Muscle of arm (tissue), 12 donors: ENCODE measurements around the gene ATG4C. TPM values are rescaled to one million over a fixed set of nuclear protein-coding genes. Genes with fewer than 3 reads are reported as not detected.

Experiments used
- DNase-seq: peaks from one replicate; pipeline ENCODE4 v3.0.0-alpha.2; 2013
- polyA plus RNA-seq, 12 donors: library from polyadenylated mRNA; unstranded; fragments of 120-200 nt; gene quantifications; one replicate each; pipeline ENCODE4 v1.2.1, GENCODE V29; 2013; ENCODE audit not compliant: insufficient read length in 12 of 12

ATG4C gene
- polyA plus RNA-seq, 12 donors, result 6.8 to 15.1 (median 10.5) TPM; not detected in 2

GRCh38 chr1:62903522-62903921 is 119.6 kb downstream of the ATG4C start:
- no peak for DNase-seq

DNA sequence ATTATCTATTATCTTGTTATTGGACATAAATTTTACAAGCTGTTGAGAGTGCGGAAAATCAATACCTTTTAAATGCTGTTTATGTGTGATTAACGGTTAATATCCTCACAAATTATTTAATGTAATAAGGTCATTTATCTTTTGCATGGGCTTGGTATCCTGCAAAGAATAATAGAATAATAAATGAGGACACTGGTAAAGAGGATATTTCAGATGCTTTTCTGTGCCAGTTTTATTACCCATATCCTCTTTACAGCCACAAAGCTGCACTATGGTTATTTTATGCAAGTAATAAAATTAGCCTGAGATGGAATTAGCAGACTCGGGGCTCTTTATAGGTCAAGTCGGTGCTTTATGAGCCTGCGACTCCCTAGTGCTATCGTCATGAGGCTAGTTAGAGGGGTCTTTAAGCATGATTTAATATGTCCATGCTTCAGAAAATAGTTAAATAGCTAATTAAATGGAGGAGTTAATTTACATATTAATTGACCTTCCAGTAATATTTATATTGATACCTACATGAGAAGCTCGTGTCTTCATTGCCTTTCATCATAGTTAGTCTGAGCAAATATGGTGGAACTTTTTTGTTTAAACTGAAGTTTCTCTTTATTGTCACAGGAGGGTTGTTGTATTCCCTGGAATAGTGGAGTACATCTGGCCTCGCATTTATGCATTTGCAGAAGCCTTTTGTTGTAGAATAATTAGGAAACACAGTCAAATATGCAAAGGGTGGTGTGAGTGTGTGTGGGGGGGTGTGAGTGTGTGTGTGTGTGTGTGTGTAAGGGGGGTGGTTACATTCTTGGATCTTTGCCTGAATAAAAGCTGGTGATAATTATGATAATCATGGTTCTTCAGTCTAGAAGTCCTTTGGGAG is 120.3 kb downstream of the ATG4C start:
- DNase-seq, result no peak

DNA sequence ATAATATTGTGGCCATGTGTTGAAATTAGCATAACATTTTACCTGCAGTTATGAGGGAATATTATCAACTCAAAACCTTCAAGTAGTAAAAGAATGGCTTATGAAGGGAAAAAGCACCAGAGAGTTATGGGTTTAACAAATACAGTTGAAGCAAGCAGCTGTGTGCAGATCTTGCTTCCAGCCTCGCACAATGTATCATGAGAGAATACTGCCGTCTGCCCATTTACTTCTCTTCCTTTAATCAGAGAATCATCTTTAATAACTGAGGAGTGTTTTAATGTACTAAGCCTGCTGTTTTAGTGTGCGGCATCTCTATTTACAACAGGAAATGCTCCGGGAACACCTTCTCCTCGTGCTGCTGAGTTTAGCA is 120.9 kb downstream of the ATG4C start:
- DNase-seq, result no peak

- DNase-seq, result no peak
Observed at GRCh38 chr1:62905309-62905708, 121.4 kb downstream of the ATG4C start.

- no peak for DNase-seq
Observed at GRCh38 chr1:62905872-62906271, 121.9 kb downstream of the ATG4C start.

DNA sequence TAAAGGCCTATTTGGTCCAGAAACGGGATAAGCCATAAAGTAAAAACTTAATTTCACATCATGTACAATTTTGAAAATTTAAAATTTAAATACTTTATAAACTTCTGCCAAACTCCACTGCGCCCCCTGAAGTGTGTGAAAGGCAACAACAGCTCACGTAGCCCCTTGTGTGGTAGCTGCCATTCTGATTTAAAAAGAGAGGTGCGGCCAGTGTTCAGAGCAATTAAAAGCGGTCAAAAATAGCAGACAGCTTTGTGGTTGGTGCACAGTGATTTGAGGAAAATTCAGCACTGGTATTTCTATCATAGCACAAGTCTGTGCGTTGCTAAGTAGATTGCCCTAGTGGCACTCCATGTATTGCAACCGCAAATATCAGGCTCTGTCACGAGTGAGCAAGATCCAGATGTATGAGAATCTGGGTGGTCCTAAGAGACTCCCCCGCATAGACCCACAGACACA is 122.5 kb downstream of the ATG4C start:
- DNase-seq, result no peak

GRCh38 chr1:62908168-62908695 is 124.3 kb downstream of the ATG4C start:
- no peak for DNase-seq

DNA sequence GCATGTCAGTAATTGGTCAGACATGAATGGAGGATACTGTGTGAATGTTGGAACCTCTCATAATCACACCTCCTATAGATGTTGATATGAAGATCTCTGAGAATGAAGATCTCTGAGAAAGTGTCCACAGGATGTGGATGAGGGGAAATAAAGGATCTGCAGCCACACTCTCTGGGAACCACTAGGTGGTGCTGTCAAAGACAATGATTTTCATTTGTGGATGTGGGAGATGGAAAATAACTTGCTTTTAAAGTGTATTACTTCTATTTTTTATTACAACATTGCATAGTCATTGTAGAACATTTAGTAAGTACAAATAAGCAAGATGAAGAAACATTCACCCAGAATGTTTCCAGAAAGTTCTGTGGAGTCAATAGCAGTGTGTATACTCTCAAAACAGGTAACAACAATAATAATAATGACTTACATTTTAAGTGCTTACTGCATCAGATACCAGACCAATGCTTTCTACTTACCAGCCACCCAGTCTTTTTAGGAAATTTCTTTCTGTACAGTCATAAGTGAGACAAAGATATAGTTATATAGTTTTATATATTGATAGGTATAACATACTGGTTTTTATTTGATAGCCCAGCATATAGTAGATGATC is 128.2 kb downstream of the ATG4C start:
- no peak for DNase-seq

Other genes with a start within 250 kb of the ATG4C start
- 1 to 10 TPM in 1 of 12 donors, under 1 TPM in 8, not detected in 3; 0.04 to 2.4 (median 0.35) TPM for gene ANGPTL3, start 186.6 kb upstream of the ATG4C start, polyA plus RNA-seq
- gene DOCK7, start 95.7 kb upstream of the ATG4C start, polyA plus RNA-seq, result 10 to 100 TPM in 11 of 12 donors, not detected in 1; 11.8 to 47.5 (median 35.7) TPM